Body of pancreas (tissue), 4 donors: ENCODE results near the gene PTPRM. TPM values are rescaled to one million over a fixed set of nuclear protein-coding genes. Genes with fewer than 3 reads are reported as not detected.

Experiments
- ATAC-seq: fragments of 150-250 bp; one replicate; pipeline ENCODE4 v1.9.1; 2016
- DNase-seq, 4 donors: peaks; one replicate each; pipeline ENCODE4 v3.0.0-alpha.2; 2019
- H3K27ac ChIP-seq, 4 donors: fragments of 200-600 bp; sonication (generic); 1 replicate in 3 of 4; 2 replicates in 1 of 4; pipeline versions ENCODE4 v1.5.1 to v1.6.1; 2016 to 2019; ENCODE audit warnings: mild to moderate bottlenecking in 1 of 4, mixed read lengths in 1 of 4, moderate library complexity in 1 of 4
- H3K27me3 ChIP-seq, 2 donors: fragments of 200-600 bp; sonication (generic); one replicate each; pipeline ENCODE4 v1.6.0; 2016; ENCODE audit warnings: mild to moderate bottlenecking in 1 of 2
- H3K36me3 ChIP-seq, 2 donors: fragments of 200-600 bp; sonication (generic); replicated peaks in 1 of 2; 2 replicates each; pipeline ENCODE4 v1.5.1; 2016; ENCODE audit warnings: low read depth in 2 of 2; ENCODE audit not compliant: insufficient read depth in 1 of 2
- H3K4me1 ChIP-seq: fragments of 200-600 bp; sonication (generic); one replicate; pipeline ENCODE4 v1.6.0; 2016
- H3K4me3 ChIP-seq, 2 donors: fragments of 200-600 bp; sonication (generic); 1 replicate in 1 of 2; 2 replicates in 1 of 2; pipeline ENCODE4 v1.5.1; 2016 to 2019
- H3K9me3 ChIP-seq, 3 donors: fragments of 200-600 bp; sonication (generic); 1 replicate in 2 of 3; 2 replicates in 1 of 3; pipeline ENCODE4 v1.5.1; 2016
- POLR2A ChIP-seq, 3 donors: fragments of 450-650 bp; IDR thresholded peaks; one replicate each; pipeline ENCODE4 v1.6.1; 2016; ENCODE audit warnings: antibody characterized with exemption in 3 of 3, mild to moderate bottlenecking in 2 of 3
- WGBS, 2 donors: methylation state at CpG; one replicate each; pipeline ENCODE4 v1.1.5; 2017; 5-methylcytosine and 5-hydroxymethylcytosine counted together
- intact Hi-C: fragments of 100-400 bp; cut with DNase I; formaldehyde crosslinking; loops from one replicate; pipeline ENCODE4 v1.15.1; 2023
- total RNA-seq, 2 donors: library from RNA; depleted of rRNA; stranded (reverse); fragments of >200 nt; gene quantifications; one replicate each; pipeline ENCODE4 v1.1.0, GENCODE V29; 2016
- TF ChIP-seq, protein P1 (sequence below), 7 experiments: fragments of 450-650 bp in 4 of 7; fragments of 200-600 bp in 3 of 7; sonication (generic) in 3 of 7; IDR thresholded peaks; one replicate each; pipeline ENCODE4 v1.5.1; 2016 to 2019; ENCODE audit warnings: antibody characterized with exemption in 7 of 7

Gene PTPRM
- total RNA-seq, 2 donors from 2014 or later: 38.2 to 48.0 TPM

DNA sequence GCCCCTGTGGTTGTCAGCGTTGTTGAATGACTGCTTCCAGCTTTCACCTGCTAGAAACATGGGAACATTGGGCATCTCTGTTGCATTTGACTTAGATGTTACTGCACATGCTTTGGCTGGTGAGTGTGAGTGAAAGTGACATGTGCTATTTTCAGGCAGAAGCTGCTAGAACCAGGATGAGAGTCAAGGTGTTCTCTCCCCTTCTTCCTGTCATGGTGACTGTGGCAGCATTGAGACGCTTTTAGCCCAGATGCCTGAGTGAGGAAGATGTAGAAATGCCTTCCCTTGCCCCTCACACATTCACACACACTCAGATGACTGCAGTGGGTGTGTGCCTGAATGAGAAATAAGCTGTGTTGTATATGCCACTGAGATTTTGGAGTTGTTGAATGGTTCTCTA, 220.2 kb downstream of the PTPRM start:
- TF ChIP-seq POLR2A (IDR thresholded peaks at IDR 0.05): no peak
- TF ChIP-seq, protein P1, sequence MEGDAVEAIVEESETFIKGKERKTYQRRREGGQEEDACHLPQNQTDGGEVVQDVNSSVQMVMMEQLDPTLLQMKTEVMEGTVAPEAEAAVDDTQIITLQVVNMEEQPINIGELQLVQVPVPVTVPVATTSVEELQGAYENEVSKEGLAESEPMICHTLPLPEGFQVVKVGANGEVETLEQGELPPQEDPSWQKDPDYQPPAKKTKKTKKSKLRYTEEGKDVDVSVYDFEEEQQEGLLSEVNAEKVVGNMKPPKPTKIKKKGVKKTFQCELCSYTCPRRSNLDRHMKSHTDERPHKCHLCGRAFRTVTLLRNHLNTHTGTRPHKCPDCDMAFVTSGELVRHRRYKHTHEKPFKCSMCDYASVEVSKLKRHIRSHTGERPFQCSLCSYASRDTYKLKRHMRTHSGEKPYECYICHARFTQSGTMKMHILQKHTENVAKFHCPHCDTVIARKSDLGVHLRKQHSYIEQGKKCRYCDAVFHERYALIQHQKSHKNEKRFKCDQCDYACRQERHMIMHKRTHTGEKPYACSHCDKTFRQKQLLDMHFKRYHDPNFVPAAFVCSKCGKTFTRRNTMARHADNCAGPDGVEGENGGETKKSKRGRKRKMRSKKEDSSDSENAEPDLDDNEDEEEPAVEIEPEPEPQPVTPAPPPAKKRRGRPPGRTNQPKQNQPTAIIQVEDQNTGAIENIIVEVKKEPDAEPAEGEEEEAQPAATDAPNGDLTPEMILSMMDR (IDR thresholded peaks at IDR 0.05): no peak
- Histone ChIP-seq H3K4me3 (no peak overlapping the region), H3K9me3 (no peaks in the 10 kb centered on the region), H3K4me1 (peaks cover 5% of the 10 kb centered on the region), H3K36me3 (no peaks in the 10 kb centered on the region), H3K27ac (no peak overlapping the region), H3K27me3 (no peaks in the 10 kb centered on the region)
- no peak for ATAC-seq
- 72 to 91% methylated on average over 2 of the region's 2 CpGs for WGBS, 2 donors
- DNase-seq: no peak
- intact Hi-C loops: no loop called here

DNA sequence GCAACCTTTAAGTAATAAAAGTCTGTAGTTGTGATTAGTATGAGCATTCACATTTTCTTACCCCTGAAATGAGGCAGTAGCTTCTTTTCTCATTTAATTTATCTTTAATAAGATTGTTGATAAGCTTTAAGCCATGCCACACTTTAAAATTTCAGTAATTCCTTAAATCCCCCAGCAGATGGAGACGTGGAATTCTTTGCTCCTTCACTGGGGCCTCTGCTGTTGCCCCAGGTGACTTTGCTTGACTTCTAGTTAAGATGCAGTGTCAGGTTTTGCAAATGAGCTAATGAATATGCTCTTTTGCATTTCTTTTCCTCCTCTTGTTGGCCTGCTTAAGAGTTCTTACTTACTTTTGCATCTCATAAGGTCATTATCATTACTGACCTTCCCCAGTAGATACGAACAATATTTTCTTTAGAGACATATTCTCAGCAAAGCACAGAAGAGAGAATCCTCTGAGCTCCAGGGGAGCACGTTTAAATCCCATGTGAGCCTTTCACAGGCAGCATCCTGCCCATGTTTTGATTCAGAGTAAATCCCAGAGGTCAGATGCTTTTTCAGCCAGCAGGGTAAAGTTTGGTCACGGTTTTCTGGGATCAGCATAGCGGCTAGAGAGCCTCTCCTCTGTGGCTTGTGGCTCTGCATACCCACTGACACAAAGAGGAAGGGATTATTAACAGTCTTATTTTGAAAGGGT, 222.9 kb downstream of the PTPRM start:
- WGBS, 2 donors: 58 to 66% methylated on average over 5 of the region's 5 CpGs
- ATAC-seq (peak; percentile 71), DNase-seq (peak in 3 of 4 donors; percentile 21 to 45 (median 23))

DNA sequence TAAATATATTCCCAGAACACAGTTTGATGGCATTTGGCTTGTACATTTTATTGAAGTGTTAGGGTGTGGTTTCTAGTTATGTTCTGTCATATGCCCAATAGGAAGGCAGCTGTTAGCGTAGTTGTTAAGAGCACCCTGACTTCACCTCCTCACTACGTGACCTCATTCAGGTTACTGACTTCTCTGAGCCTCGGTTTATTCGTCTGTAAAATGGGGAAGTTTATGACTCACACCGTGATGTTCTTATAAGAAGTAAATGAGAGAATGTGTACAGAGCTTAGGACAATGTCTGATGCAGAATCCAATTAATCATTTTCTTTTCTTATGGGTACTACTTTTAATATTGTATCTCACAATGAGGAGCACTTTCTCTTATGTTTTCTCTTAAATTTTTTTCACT, 226.0 kb downstream of the PTPRM start:
- intact Hi-C loops: no loop called here
- H3K36me3 ChIP-seq: no peaks in the 10 kb centered on the region
- H3K4me1 ChIP-seq: peaks cover 5% of the 10 kb centered on the region
- no peak for ATAC-seq
- H3K9me3 ChIP-seq: no peaks in the 10 kb centered on the region
- no peaks in the 10 kb centered on the region for H3K27me3 ChIP-seq
- no peak for DNase-seq
- WGBS, 2 donors: 93 to 96% methylated on average over 5 of the region's 5 CpGs
- no peak overlapping the region for H3K27ac ChIP-seq
- TF ChIP-seq, protein P1 (IDR thresholded peaks at IDR 0.05): no peak
- TF ChIP-seq POLR2A (IDR thresholded peaks at IDR 0.05): no peak
- no peak overlapping the region for H3K4me3 ChIP-seq

More for the DNA sequence above, 222.9 kb downstream of the PTPRM start:
- Histone ChIP-seq H3K4me1 (peaks cover 5% of the 10 kb centered on the region), H3K27ac (no peak overlapping the region), H3K27me3 (no peaks in the 10 kb centered on the region), H3K36me3 (no peaks in the 10 kb centered on the region), H3K4me3 (no peak overlapping the region), H3K9me3 (no peaks in the 10 kb centered on the region)
- TF ChIP-seq, protein P1 (IDR thresholded peaks at IDR 0.05): peak; percentile 25 to 64 (median 47)
- no peak for TF ChIP-seq POLR2A (IDR thresholded peaks at IDR 0.05)
- intact Hi-C loops: no loop called here

DNA sequence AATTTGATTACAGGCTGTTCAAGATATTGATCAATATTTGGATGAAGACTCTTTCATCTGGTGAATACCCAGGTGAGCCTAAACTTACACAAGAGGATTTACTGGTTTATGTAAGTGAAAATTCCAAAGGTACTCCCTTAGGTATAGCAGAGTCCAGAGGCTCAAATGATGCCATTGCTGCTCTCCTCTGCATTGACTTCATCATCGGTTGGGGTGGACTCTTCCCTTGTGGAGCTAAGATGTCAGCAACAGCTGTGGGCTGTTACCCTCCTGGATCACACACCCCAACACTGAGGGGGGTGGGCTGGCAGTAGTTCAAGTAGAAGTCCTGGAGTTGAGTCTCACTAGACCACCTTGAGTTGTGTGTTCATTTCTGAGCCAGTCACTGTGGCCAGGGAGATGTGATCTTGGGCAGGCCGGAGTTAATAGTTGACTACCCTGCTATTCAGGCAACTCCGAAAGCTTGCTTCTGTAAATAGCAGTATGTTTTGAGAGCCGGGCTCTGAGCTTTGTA, 236.9 kb downstream of the PTPRM start:
- H3K4me1 ChIP-seq: no peaks in the 10 kb centered on the region
- intact Hi-C loops: no loop called here
- WGBS, 2 donors: 69 to 73% methylated on average over 4 of the region's 4 CpGs
- no peak for TF ChIP-seq POLR2A (IDR thresholded peaks at IDR 0.05)
- TF ChIP-seq, protein P1 (IDR thresholded peaks at IDR 0.05): no peak
- H3K27ac ChIP-seq: no peak overlapping the region
- H3K27me3 ChIP-seq: no peaks in the 10 kb centered on the region
- no peaks in the 10 kb centered on the region for H3K36me3 ChIP-seq
- ATAC-seq (no peak), DNase-seq (no peak)
- H3K9me3 ChIP-seq: no peaks in the 10 kb centered on the region
- no peak overlapping the region for H3K4me3 ChIP-seq

DNA sequence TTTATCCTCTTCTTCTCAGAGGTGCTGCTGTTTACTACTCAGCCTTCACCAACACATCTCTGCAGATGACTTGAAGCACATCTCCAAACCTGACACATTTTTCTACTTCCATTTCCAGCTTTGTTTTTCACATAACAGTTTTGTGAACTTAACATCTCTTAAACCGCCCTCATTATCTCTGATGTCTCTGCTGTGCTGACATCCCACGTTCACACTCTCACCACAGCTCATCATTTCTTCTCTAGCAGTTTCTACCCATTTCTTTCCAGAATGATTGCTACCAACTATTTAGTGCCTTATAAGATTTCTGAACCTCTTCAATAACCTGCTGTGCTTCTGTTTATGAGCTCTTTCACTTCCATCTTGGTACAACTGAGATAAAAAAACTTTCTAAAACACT, 238.0 kb downstream of the PTPRM start:
- TF ChIP-seq, protein P1 (IDR thresholded peaks at IDR 0.05): no peak
- TF ChIP-seq POLR2A (IDR thresholded peaks at IDR 0.05): no peak
- H3K27me3 ChIP-seq: no peaks in the 10 kb centered on the region
- WGBS, 2 donors: 94 to 96% methylated on average over 2 of the region's 2 CpGs
- DNase-seq (no peak), ATAC-seq (no peak)
- no peaks in the 10 kb centered on the region for H3K36me3 ChIP-seq
- no peak overlapping the region for H3K27ac ChIP-seq
- intact Hi-C loops: no loop called here
- H3K4me1 ChIP-seq: no peaks in the 10 kb centered on the region
- H3K9me3 ChIP-seq: no peaks in the 10 kb centered on the region
- H3K4me3 ChIP-seq: no peak overlapping the region
